Skeletal muscle tissue (tissue), 4 donors: Measurements from ENCODE around the gene LEPR. TPM values are rescaled to one million over a fixed set of nuclear protein-coding genes. Genes with fewer than 3 reads are reported as not detected.

Source experiments
- H3K27ac ChIP-seq: one replicate; pipeline ENCODE4 v1.7.0; 2013; ENCODE audit warnings: mild to moderate bottlenecking, low read depth, low read length, inconsistent platforms
- H3K27me3 ChIP-seq, 3 donors: one replicate each; pipeline ENCODE4 v1.7.0; 2013; ENCODE audit warnings: low read length in 3 of 3; ENCODE audit not compliant: control insufficient read depth in 3 of 3, insufficient read depth in 3 of 3
- H3K36me3 ChIP-seq, 3 donors: one replicate each; pipeline ENCODE4 v1.7.0; 2013; ENCODE audit warnings: low read length in 3 of 3; ENCODE audit not compliant: control insufficient read depth in 3 of 3, insufficient read depth in 3 of 3
- H3K4me1 ChIP-seq, 3 donors: one replicate each; pipeline ENCODE4 v1.7.0; 2013; ENCODE audit warnings: low read length in 3 of 3, mild to moderate bottlenecking in 3 of 3; ENCODE audit not compliant: control insufficient read depth in 3 of 3, insufficient read depth in 3 of 3
- H3K4me3 ChIP-seq, 3 donors: one replicate each; pipeline ENCODE4 v1.7.0; 2013; ENCODE audit warnings: low read length in 3 of 3
- H3K9ac ChIP-seq, 3 donors: one replicate each; pipeline ENCODE4 v1.7.0; 2013; ENCODE audit warnings: low read length in 3 of 3, mild to moderate bottlenecking in 3 of 3, moderate library complexity in 2 of 3, low read depth in 1 of 3
- H3K9me3 ChIP-seq, 3 donors: one replicate each; pipeline ENCODE4 v1.7.0; 2013; ENCODE audit warnings: low read length in 3 of 3; ENCODE audit not compliant: control insufficient read depth in 3 of 3
- total RNA-seq: library from RNA; depleted of rRNA; stranded (reverse); fragments of >200 nt; gene quantifications from one replicate; pipeline ENCODE4 v1.2.3, GENCODE V29; 2014
- donor health status: Osteomylitis.

LEPR gene
- total RNA-seq, 1 donor from 2014 or later = 11.0 TPM

DNA sequence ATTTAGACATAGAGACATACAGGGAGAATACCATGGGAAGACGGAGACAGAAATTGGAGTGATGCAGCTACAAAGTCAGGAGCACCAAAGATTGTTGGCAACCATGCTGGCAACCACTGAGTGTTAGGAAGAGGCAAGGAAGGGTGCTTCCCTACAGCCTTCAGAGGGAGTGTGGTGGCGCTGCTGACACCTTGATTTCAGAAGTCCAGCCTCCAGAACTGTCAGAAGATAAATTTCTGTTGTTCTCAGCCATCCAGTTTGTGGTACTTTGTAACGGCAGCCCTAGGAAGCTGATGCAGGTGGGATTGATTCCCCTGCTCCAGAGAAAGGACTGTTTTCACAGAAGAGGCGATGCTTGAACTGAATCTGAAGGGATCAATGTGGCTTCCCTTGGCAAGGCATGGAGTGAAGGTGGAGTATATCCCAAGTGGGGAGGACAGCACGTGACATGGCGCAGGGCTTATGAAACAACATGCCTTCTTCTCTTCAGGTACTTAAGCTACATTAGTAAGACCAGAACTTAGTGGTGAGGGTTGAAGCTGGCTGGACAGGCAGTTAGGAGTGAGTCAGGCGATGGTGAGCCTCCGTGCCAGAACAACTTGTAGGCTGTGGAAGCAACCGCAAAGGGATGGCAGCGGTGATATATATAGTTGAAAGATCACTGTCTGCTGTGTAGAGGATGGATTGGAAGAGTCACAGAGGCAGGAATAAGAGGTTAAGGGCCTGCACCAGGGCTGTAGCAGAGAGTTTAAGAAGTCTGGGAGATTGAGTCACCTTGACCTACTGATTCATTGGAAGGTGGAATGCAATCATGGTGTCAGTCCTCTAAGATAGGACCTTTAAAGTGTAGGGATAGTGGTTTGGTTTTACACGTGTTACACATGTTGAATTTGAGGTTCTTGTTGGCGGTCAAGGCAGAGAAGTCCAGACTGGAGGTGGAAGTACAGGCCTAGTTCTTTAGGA is 2.1 kb downstream of the LEPR start:
- Histone ChIP-seq H3K4me1 (peaks cover 22 to 29% (median 23%) of the 10 kb centered on the region in 3 donors), H3K9me3 (no peaks in the 10 kb centered on the region), H3K27ac (peak overlapping the region; percentile 97), H3K4me3 (peak overlapping the region; percentile 42 to 98 (median 92)), H3K36me3 (peaks cover 10 to 19% (median 12%) of the 10 kb centered on the region in 3 donors), H3K9ac (peak overlapping the region in 1 of 3 donors; percentile 97), H3K27me3 (no peaks in the 10 kb centered on the region)

DNA sequence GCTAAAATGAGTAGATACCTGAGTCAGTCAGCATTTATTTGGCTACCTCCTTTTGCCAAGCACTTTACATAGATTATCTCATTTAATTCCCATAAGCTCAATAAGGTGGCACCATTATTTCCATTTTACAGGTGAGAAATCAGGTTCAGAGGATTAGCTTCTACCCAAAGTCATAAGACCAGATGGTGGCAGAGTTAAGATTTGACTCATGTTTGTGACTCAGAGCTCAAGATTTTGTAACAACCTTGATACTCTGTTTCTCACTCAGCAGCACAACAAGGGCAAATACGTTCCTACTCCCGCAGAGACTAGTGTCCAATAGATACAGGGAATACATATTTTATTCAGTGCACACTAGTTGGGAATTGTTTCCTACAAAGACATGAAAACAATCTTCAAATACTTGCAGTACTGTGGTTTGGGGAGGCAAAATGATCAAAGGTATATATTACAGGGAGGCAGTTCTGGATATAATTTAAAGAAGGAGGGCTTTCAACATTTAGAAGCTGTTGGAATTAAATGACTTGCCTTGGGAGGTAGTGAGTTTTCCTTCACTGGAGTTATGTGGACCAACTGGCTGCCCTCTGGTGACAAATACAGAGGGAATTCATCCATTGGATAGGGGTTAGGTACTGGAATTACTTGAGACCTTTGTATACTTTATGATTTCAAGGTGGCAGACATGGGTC is 3.6 kb downstream of the LEPR start:
- Histone ChIP-seq H3K9ac (no peak overlapping the region), H3K4me3 (no peak overlapping the region), H3K27ac (no peak overlapping the region), H3K27me3 (no peaks in the 10 kb centered on the region), H3K36me3 (peaks cover 10 to 22% (median 16%) of the 10 kb centered on the region in 3 donors), H3K4me1 (peaks cover 23 to 28% (median 23%) of the 10 kb centered on the region in 3 donors), H3K9me3 (no peaks in the 10 kb centered on the region)

DNA sequence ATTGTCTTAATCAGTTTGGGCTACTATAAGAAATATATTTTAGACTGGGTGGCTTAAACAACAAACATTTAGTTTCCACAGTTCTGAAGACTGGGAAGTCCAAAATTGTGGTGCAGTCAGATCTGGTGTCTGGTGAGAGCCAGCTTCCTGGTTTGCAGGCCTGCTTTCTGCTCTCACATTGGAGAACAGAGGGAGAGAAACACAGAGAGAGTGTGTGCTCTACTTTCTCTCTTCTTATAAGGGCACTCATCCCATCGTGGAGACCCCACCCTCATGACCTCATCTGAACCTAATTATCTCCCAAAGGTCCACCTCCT is 4.1 kb downstream of the LEPR start:
- Histone ChIP-seq H3K36me3 (peaks cover 10 to 22% (median 16%) of the 10 kb centered on the region in 3 donors), H3K27ac (no peak overlapping the region), H3K9ac (no peak overlapping the region), H3K4me1 (peaks cover 23 to 25% (median 25%) of the 10 kb centered on the region in 3 donors), H3K9me3 (no peaks in the 10 kb centered on the region), H3K27me3 (no peaks in the 10 kb centered on the region), H3K4me3 (no peak overlapping the region)

DNA sequence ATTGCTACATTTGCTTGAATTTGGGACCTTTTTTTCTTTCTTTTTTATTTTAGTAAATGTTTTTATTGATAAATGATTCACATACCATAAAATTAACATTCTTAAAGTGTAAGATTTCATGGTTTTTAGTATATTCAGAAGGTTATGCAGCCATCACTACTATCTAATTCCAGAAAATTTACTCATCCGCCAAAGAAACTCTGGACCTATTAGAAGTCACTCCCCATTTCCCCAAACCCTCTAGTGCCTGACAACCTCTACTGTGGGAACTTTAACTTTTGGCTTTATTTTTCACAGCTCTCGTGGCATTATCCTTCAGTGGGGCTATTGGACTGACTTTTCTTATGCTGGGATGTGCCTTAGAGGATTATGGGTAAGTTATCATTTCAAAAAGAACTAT is 4.5 kb downstream of the LEPR start:
- no peaks in the 10 kb centered on the region for H3K9me3 ChIP-seq
- H3K4me1 ChIP-seq = peaks cover 20 to 25% (median 21%) of the 10 kb centered on the region in 3 donors
- no peak overlapping the region for H3K27ac ChIP-seq
- H3K4me3 ChIP-seq = no peak overlapping the region
- H3K9ac ChIP-seq = no peak overlapping the region
- H3K27me3 ChIP-seq = no peaks in the 10 kb centered on the region
- H3K36me3 ChIP-seq = peaks cover 10 to 22% (median 16%) of the 10 kb centered on the region in 3 donors

DNA sequence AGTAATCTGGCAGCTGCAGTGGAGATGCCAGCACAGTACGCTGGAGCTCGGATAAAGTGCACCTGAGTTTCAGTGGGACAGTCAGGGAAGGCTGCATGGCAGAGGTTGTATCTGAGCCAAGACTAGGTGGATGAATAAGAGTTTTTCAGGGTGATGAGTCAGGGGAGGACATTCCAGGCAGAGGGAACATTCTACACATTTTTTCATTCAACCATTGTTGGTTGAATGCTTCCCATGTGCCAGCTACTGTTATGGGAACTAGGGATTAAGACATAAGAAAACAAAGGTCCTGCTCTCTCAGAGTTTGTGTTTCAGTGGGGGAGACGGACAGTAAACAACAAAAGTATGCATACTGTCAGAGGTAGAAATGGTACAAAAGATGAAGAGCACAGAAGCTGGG is 5.2 kb downstream of the LEPR start:
- Histone ChIP-seq H3K36me3 (peaks cover 10 to 22% (median 16%) of the 10 kb centered on the region in 3 donors), H3K27me3 (no peaks in the 10 kb centered on the region), H3K9me3 (no peaks in the 10 kb centered on the region), H3K9ac (no peak overlapping the region), H3K4me3 (no peak overlapping the region), H3K4me1 (peaks cover 20 to 25% (median 21%) of the 10 kb centered on the region in 3 donors), H3K27ac (no peak overlapping the region)

DNA sequence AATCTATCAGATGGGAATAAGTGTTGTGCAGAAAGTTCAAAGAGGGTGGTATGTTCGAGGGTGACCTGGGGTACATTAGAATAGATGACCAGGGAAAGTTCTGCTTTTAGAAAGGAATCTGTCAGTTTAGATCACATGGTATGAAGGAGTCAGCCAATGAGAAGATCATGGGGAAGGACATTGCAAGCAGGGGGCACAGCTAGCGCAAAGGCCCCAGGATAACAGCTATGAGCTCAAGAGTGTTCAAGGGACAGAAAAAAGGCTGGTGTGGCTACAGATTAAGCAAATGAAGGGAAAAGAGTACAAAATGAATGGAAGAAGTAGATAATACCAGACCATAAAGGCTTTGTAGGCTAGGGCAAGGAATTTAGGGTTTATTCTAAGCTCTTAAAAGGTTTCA is 8.6 kb downstream of the LEPR start:
- peak overlapping the region; percentile 65 for H3K27ac ChIP-seq
- no peak overlapping the region for H3K4me3 ChIP-seq
- no peak overlapping the region for H3K9ac ChIP-seq
- no peaks in the 10 kb centered on the region for H3K27me3 ChIP-seq
- H3K4me1 ChIP-seq = peaks cover 0 to 4% (median 0%) of the 10 kb centered on the region in 3 donors
- H3K9me3 ChIP-seq = no peaks in the 10 kb centered on the region
- H3K36me3 ChIP-seq = peaks cover 11 to 31% (median 22%) of the 10 kb centered on the region in 3 donors

DNA sequence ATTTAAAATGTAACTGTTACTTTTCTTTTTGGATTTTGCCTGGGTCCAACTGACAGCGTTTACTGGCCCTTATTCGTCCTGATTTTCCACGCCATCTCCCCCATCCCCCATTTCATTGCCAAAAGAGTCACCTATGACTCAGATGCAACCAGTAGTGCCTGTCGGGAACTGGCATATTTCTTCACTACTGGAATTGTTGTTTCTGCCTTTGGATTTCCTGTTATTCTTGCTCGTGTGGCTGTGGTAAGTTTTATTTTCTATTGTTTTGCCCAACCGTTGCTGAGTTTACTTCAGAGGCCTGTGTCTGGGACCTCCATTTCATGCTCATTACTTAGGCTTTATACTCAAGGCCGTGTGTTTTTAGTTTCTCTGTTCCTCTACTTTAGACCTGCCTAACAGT is 9.3 kb downstream of the LEPR start:
- peak overlapping the region; percentile 65 for H3K27ac ChIP-seq
- no peaks in the 10 kb centered on the region for H3K9me3 ChIP-seq
- no peaks in the 10 kb centered on the region for H3K27me3 ChIP-seq
- no peak overlapping the region for H3K9ac ChIP-seq
- H3K36me3 ChIP-seq = peaks cover 11 to 35% (median 22%) of the 10 kb centered on the region in 3 donors
- H3K4me1 ChIP-seq = peaks cover 0 to 3% (median 0%) of the 10 kb centered on the region in 3 donors
- no peak overlapping the region for H3K4me3 ChIP-seq

DNA sequence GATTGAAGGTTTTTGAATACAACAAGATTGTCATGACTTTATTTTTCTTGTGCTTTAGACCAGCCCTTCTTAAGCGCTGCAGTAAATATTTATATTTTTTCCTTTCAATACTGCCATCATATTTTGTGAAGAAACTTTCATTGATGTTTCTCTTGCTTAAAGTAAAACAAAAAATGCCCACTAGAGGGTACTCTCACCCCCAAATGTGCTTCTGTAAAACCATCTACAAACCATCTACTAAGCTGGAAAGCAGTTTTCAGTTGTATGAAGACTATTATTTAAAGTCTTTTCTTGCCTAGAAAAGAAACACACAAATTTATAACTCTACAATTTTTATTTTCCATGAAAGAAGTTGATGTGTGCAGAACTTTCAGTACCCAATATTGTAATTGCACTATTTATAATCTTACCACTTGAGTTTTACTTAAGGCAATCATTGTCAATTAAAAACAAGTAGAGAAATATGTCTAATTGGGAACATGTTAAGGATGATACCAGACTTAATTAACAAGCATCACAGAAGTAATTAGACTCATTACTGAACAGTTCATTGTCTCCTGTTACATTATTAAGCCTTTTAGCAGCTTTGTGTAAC is 10.7 kb downstream of the LEPR start:
- peaks cover 7 to 26% (median 13%) of the 10 kb centered on the region in 3 donors for H3K36me3 ChIP-seq

DNA sequence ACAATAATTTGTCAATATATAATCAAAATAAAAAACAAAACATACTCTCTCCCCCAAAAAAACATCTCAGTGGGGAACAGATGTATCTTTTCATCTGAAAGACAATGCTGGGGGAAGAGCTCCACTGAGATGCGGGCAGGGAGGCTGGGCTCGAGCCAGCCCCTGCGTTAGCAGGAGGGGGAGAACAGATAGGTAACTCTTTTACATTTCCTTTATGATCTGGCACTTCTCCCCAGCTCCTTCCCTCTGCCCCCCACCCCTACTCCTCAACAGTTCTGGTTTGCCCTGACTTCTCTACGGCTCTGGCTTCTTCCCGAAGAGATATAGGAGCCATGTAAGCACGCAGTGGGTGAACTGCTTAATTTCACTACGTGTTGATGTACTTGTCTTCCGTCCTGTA is 12.4 kb downstream of the LEPR start:
- no peak overlapping the region for H3K27ac ChIP-seq
- peaks cover 2 to 16% (median 9%) of the 10 kb centered on the region in 3 donors for H3K36me3 ChIP-seq
- H3K4me3 ChIP-seq = no peak overlapping the region

More for the DNA sequence above, 10.7 kb downstream of the LEPR start:
- H3K27ac ChIP-seq = no peak overlapping the region
- no peaks in the 10 kb centered on the region for H3K27me3 ChIP-seq
- no peak overlapping the region for H3K4me3 ChIP-seq
- H3K4me1 ChIP-seq = peaks cover 0 to 3% (median 0%) of the 10 kb centered on the region in 3 donors
- no peak overlapping the region for H3K9ac ChIP-seq
- no peaks in the 10 kb centered on the region for H3K9me3 ChIP-seq

More for the DNA sequence above, 12.4 kb downstream of the LEPR start:
- Histone ChIP-seq H3K9ac (no peak overlapping the region), H3K4me1 (peaks cover 0 to 3% (median 0%) of the 10 kb centered on the region in 3 donors), H3K27me3 (no peaks in the 10 kb centered on the region), H3K9me3 (no peaks in the 10 kb centered on the region)
